Measurements from ENCODE around the gene MAP4. TPM values are rescaled to one million over a fixed set of nuclear protein-coding genes. Genes with fewer than 3 reads are reported as not detected.

The MAP4 gene
- polyA plus RNA-seq, 3 donors, result 6.2 to 24.1 (median 18.4) TPM

- Mint-ChIP-seq H3K27me3 (ENCODE audit: low read depth in 3 of 3) (no peaks in the 10 kb centered on the region), H3K36me3 (peaks cover 3 to 4% of the 10 kb centered on the region in 2 donors), H3K27ac (peak overlapping the region in 1 of 7 donors; percentile 65), H3K4me1 (no peaks in the 10 kb centered on the region), H3K9me3 (no peaks in the 10 kb centered on the region), H3K4me3 (no peak overlapping the region)
- Histone ChIP-seq H4K20me1 (ENCODE audit: insufficient read depth, low read length) (no peaks in the 10 kb centered on the region), H3K4me1 (ENCODE audit: control insufficient read depth in 1 of 2, insufficient read depth in 2 of 2, low read length in 2 of 2) (no peaks in the 10 kb centered on the region), H3K4me2 (replicated peaks; ENCODE audit: extremely low read depth, low read length, poor library complexity, severe bottlenecking) (no peak overlapping the region), H3K79me2 (ENCODE audit: insufficient read depth, low read length) (no peaks in the 10 kb centered on the region), H3K9me3 (replicated peaks in 1 of 2; ENCODE audit: control insufficient read depth in 1 of 2, insufficient read depth in 1 of 2, low read length in 2 of 2) (no peaks in the 10 kb centered on the region), H3K4me3 (replicated peaks in 1 of 3; ENCODE audit: low read depth in 2 of 3, low read length in 3 of 3) (no peak overlapping the region), H2AFZ (ENCODE audit: insufficient read depth, low read depth, low read length, poor library complexity, severe bottlenecking) (no peak overlapping the region), H3K9ac (ENCODE audit: insufficient read depth, low read length, poor library complexity, severe bottlenecking) (no peak overlapping the region), H3K36me3 (replicated peaks in 1 of 2; ENCODE audit: control insufficient read depth in 1 of 2, insufficient read depth in 2 of 2, low read length in 2 of 2) (no peaks in the 10 kb centered on the region), H3K27ac (ENCODE audit: low read depth in 1 of 2, low read length in 2 of 2) (no peak overlapping the region), H3K27me3 (ENCODE audit: control insufficient read depth in 2 of 2, insufficient read depth in 2 of 2, low read length in 2 of 2) (no peaks in the 10 kb centered on the region)
- intact Hi-C loops (cut with micrococcal nuclease), result no loop called here
- WGBS (ENCODE audit: insufficient coverage), result no CpG with 5 or more reads among the region's 5 CpGs
- DNase-seq, result no peak
- no peak for TF ChIP-seq CTCF (IDR thresholded peaks at IDR 0.05)
Observed at GRCh38 chr3:47950453-47951169, 65.6 kb downstream of the MAP4 start.

GRCh38 chr3:47949979-47950378 is 66.2 kb downstream of the MAP4 start:
- H2AFZ ChIP-seq (ENCODE audit: insufficient read depth, low read depth, low read length, poor library complexity, severe bottlenecking), result no peak overlapping the region
- H3K79me2 ChIP-seq (ENCODE audit: insufficient read depth, low read length), result no peaks in the 10 kb centered on the region
- no peak overlapping the region for H3K4me3 ChIP-seq (replicated peaks in 1 of 3; ENCODE audit: low read depth in 2 of 3, low read length in 3 of 3)
- no peak overlapping the region for H3K9ac ChIP-seq (ENCODE audit: insufficient read depth, low read length, poor library complexity, severe bottlenecking)
- no peaks in the 10 kb centered on the region for H3K9me3 ChIP-seq (replicated peaks in 1 of 2; ENCODE audit: control insufficient read depth in 1 of 2, insufficient read depth in 1 of 2, low read length in 2 of 2)
- H3K27me3 ChIP-seq (ENCODE audit: control insufficient read depth in 2 of 2, insufficient read depth in 2 of 2, low read length in 2 of 2), result no peaks in the 10 kb centered on the region
- intact Hi-C loops (cut with micrococcal nuclease), result no loop called here
- 100% methylated on average over 2 of the region's 3 CpGs for WGBS (ENCODE audit: insufficient coverage)
- H3K36me3 ChIP-seq (replicated peaks in 1 of 2; ENCODE audit: control insufficient read depth in 1 of 2, insufficient read depth in 2 of 2, low read length in 2 of 2), result no peaks in the 10 kb centered on the region
- no peaks in the 10 kb centered on the region for H3K4me1 ChIP-seq (ENCODE audit: control insufficient read depth in 1 of 2, insufficient read depth in 2 of 2, low read length in 2 of 2)
- Mint-ChIP-seq H3K4me3 (no peak overlapping the region), H3K9me3 (no peaks in the 10 kb centered on the region), H3K4me1 (no peaks in the 10 kb centered on the region), H3K36me3 (peaks cover 3 to 4% of the 10 kb centered on the region in 2 donors), H3K27ac (peak overlapping the region in 1 of 7 donors; percentile 65), H3K27me3 (ENCODE audit: low read depth in 3 of 3) (no peaks in the 10 kb centered on the region)
- TF ChIP-seq CTCF (IDR thresholded peaks at IDR 0.05), result no peak
- DNase-seq, result no peak
- no peak overlapping the region for H3K27ac ChIP-seq (ENCODE audit: low read depth in 1 of 2, low read length in 2 of 2)
- no peaks in the 10 kb centered on the region for H4K20me1 ChIP-seq (ENCODE audit: insufficient read depth, low read length)
- no peak overlapping the region for H3K4me2 ChIP-seq (replicated peaks; ENCODE audit: extremely low read depth, low read length, poor library complexity, severe bottlenecking)

All from CD14-positive monocyte (primary cell).